CD4-positive, alpha-beta T cell treated with Interleukin-10 for 1 hour (primary cell): ENCODE results near the gene RAB4A.
A peak's percentile ranks its signal among the peaks of the same experiment; 100 is the strongest.

Experiments
- DNase-seq: peaks from one replicate; pipeline ENCODE4 v3.0.0-alpha.2; 2020

Gene RAB4A

GRCh38 chr1:229341774-229342655, 71.1 kb downstream of the RAB4A start:
- peak; percentile 89 for DNase-seq

- peak; percentile 65 for DNase-seq
These were observed 72.0 kb downstream of the RAB4A start, which contains the start of gene CCSAP for GRCh38 chr1:229342656-229343569. CCSAP (minus strand) TSS chr1:229343047; CDS start chr1:229342465, 582 bp downstream.

DNA sequence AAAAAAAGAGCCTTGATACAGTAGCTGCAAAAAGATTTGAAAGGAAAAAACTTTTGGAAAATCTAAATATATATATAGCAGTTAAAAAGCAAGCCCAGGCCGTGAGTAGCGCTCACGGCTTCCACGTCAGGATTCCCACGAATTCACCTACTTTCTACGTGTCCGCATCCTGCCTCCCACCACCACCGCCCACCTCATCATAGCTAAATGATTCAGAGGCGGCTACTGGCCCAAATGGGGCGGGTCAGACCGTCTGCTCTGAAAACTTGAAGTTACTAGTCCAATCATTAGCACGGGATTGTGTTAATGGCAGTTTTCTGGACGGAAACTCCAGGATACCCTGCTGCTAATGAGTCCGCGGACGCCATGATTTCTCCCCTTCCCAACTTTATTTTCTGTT, 73.2 kb downstream of the RAB4A start:
- DNase-seq: no peak

GRCh38 chr1:229344937-229345684, 74.2 kb downstream of the RAB4A start:
- no peak for DNase-seq

DNA sequence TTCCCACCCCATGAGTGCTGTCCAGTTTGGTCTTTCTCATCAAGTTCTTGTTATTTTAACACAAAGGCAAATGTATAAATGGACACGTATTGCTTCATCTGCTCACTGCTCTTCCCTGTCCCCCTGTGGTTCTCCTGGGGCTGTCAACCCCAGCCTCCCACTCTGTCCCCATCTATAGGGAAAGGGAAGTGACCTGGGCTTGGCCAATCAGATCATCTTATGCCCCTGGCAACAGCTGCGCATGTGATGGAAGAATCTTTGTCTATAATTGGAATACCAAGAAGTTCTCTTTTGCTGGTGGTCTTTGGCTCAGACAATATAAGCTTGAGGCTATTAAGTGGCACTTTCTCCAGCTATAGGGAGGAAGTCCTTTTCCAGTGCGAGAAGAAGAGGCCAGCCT, 76.6 kb downstream of the RAB4A start:
- DNase-seq: no peak

GRCh38 chr1:229349463-229350385, 78.8 kb downstream of the RAB4A start:
- DNase-seq: no peak

- DNase-seq: no peak
These were observed 82.1 kb downstream of the RAB4A start for GRCh38 chr1:229352975-229353374.

DNA sequence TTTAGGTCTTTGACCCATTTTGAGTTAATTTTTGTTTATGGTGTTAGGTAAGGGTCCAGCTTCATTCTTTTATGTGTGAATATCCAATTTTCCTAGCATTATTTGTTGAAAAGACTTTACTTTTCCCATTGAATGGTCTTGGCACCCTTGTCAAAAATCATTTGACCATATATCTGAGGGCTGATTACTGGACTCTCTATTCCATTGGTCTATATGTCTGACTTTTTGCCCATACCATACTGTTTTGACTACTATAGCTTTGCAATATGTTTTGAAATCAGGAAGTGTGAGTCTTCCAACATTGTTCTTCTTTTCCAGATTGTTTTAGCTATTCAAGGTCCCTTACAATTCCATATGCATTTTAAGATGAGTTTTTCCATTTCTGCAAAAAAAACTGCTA, 83.3 kb downstream of the RAB4A start:
- DNase-seq: no peak
